Neuronal stem cell (in vitro differentiated cells): ENCODE data around the gene MAMLD1.

Experiments used
- DNase-seq: peaks from one replicate; pipeline ENCODE4 v3.0.0-alpha.2; 2013; ENCODE audit warnings: low spot score
- H2AFZ ChIP-seq: one replicate; pipeline ENCODE4 v1.6.1; 2013; ENCODE audit warnings: mild to moderate bottlenecking, low read length, inconsistent platforms
- H2AK5ac ChIP-seq: 2 replicates; pipeline ENCODE4 v1.6.1; 2013; ENCODE audit warnings: low read depth, mild to moderate bottlenecking, inconsistent platforms, low read length, moderate library complexity, mixed read lengths
- H2BK120ac ChIP-seq: 2 replicates; pipeline ENCODE4 v1.6.1; 2013; ENCODE audit warnings: low read depth, mild to moderate bottlenecking, inconsistent platforms, low read length, moderate library complexity, mixed read lengths
- H2BK12ac ChIP-seq: one replicate; pipeline ENCODE4 v1.6.1; 2013; ENCODE audit warnings: low read length, inconsistent platforms
- H2BK15ac ChIP-seq: 2 replicates; pipeline ENCODE4 v1.6.1; 2013; ENCODE audit warnings: mild to moderate bottlenecking, low read length, inconsistent platforms, mixed read lengths
- H2BK5ac ChIP-seq: one replicate; pipeline ENCODE4 v1.6.1; 2013; ENCODE audit warnings: inconsistent platforms, mild to moderate bottlenecking, low read length, moderate library complexity
- H3K14ac ChIP-seq: one replicate; pipeline ENCODE4 v1.6.1; 2013; ENCODE audit warnings: low read length, inconsistent platforms
- H3K18ac ChIP-seq: 2 replicates; pipeline ENCODE4 v1.6.1; 2013; ENCODE audit warnings: low read length, inconsistent platforms
- H3K23ac ChIP-seq: 2 replicates; pipeline ENCODE4 v1.6.1; 2013; ENCODE audit warnings: low read depth, mild to moderate bottlenecking, mixed read lengths, low read length, inconsistent platforms; ENCODE audit not compliant: poor library complexity
- H3K27ac ChIP-seq: replicated peaks from 3 replicates; pipeline ENCODE4 v1.5.1; 2013; ENCODE audit warnings: low read length, inconsistent platforms
- H3K27me3 ChIP-seq, 3 experiments: 2 replicates each; pipeline ENCODE4 v1.6.1; 2013; ENCODE audit warnings: low read length in 3 of 3, mild to moderate bottlenecking in 2 of 3, inconsistent platforms in 1 of 3, low read depth in 1 of 3, mixed read lengths in 1 of 3, moderate library complexity in 1 of 3; ENCODE audit not compliant: control insufficient read depth in 3 of 3, insufficient read depth in 3 of 3
- H3K36me3 ChIP-seq, 2 donors: replicated peaks in 1 of 2; 2 replicates each; pipeline ENCODE4 v1.6.1; 2013; ENCODE audit warnings: low read length in 2 of 2; ENCODE audit not compliant: control insufficient read depth in 2 of 2, insufficient read depth in 2 of 2
- H3K4ac ChIP-seq: 2 replicates; pipeline ENCODE4 v1.6.1; 2013; ENCODE audit warnings: inconsistent platforms, mild to moderate bottlenecking, low read length, moderate library complexity
- H3K4me1 ChIP-seq, 2 donors: 1 replicate in 1 of 2; 2 replicates in 1 of 2; pipeline ENCODE4 v1.6.1; 2013; ENCODE audit warnings: low read length in 2 of 2, low read depth in 1 of 2; ENCODE audit not compliant: control insufficient read depth in 2 of 2, insufficient read depth in 1 of 2
- H3K4me2 ChIP-seq: one replicate; pipeline ENCODE4 v1.6.1; 2013; ENCODE audit warnings: mild to moderate bottlenecking, low read length, inconsistent platforms; ENCODE audit not compliant: insufficient read depth, poor library complexity, severe bottlenecking
- H3K4me3 ChIP-seq, 2 donors: 2 replicates each; pipeline ENCODE4 v1.5.1; 2013; ENCODE audit warnings: low read length in 2 of 2, mild to moderate bottlenecking in 2 of 2, inconsistent platforms in 1 of 2, moderate library complexity in 1 of 2
- H3K79me1 ChIP-seq: one replicate; pipeline ENCODE4 v1.6.1; 2013; ENCODE audit warnings: low read depth, mild to moderate bottlenecking, inconsistent platforms, low read length, moderate library complexity
- H3K9ac ChIP-seq: one replicate; pipeline ENCODE4 v1.6.1; 2013; ENCODE audit warnings: mild to moderate bottlenecking, low read depth, low read length, inconsistent platforms; ENCODE audit not compliant: poor library complexity
- H3K9me3 ChIP-seq, 2 donors: replicated peaks in 1 of 2; 2 replicates each; pipeline versions ENCODE3 to v1.6.1; 2013; ENCODE audit warnings: low read length in 2 of 2, mild to moderate bottlenecking in 2 of 2, inconsistent platforms in 1 of 2, low read depth in 1 of 2, mixed read lengths in 1 of 2, moderate library complexity in 1 of 2; ENCODE audit not compliant: control insufficient read depth in 2 of 2, insufficient read depth in 1 of 2
- H4K8ac ChIP-seq: one replicate; pipeline ENCODE4 v1.6.1; 2013; ENCODE audit warnings: low read depth, mild to moderate bottlenecking, inconsistent platforms, low read length, moderate library complexity
- H4K91ac ChIP-seq: one replicate; pipeline ENCODE4 v1.6.1; 2013; ENCODE audit warnings: low read length, low read depth, mild to moderate bottlenecking, inconsistent platforms; ENCODE audit not compliant: poor library complexity
- whole genome bisulfite sequencing, 2 donors: extraction: QIAGEN DNeasy Blood & Tissue Kit; methylation state at CpG; one replicate each; pipeline ENCODE4 v1.1.7; 2013; ENCODE audit warnings: missing lambda C conversion rate in 2 of 2, mixed read lengths in 1 of 2; ENCODE audit not compliant: insufficient read length in 2 of 2, insufficient replicate concordance in 1 of 2; ENCODE audit errors: extremely low coverage in 2 of 2; 5-methylcytosine and 5-hydroxymethylcytosine counted together

Gene MAMLD1

DNA sequence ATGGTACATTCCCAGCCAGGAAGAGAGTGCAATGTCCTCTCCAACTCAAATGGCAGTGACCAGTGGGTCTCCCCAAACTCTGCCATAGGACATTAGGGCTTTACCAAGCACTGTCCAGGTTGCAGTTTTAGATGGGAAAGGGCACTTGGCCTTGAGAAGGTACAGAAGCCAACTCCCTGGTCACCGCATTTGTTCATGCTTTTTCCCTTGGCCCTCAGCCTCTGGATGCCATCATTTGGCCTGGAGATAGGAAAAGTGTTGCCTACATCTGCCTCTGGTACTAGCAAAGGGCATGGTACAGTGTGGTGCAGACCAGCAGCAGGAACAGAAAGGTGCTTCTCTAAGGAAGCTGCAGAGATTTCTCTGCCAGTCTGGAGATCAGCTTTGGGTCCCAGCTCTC is 93.8 kb downstream of the MAMLD1 start:
- Histone ChIP-seq H3K27me3 (no peaks in the 10 kb centered on the region), H2BK120ac (no peak overlapping the region), H3K4me1 (no peaks in the 10 kb centered on the region), H3K14ac (peak overlapping the region; percentile 6), H2AFZ (no peak overlapping the region), H2BK5ac (no peak overlapping the region), H3K4me3 (no peak overlapping the region), H3K4ac (no peak overlapping the region), H3K18ac (no peak overlapping the region), H3K4me2 (no peak overlapping the region), H3K36me3 (no peaks in the 10 kb centered on the region), H2BK12ac (no peak overlapping the region), H3K9ac (no peak overlapping the region), H3K9me3 (no peaks in the 10 kb centered on the region), H3K79me1 (no peaks in the 10 kb centered on the region), H3K23ac (no peak overlapping the region), H3K27ac (no peak overlapping the region), H2AK5ac (no peak overlapping the region), H4K8ac (no peak overlapping the region), H2BK15ac (no peak overlapping the region), H4K91ac (no peak overlapping the region)
- no CpG with 5 or more reads among the region's 1 CpG for WGBS, 2 donors
- no peak for DNase-seq

DNA sequence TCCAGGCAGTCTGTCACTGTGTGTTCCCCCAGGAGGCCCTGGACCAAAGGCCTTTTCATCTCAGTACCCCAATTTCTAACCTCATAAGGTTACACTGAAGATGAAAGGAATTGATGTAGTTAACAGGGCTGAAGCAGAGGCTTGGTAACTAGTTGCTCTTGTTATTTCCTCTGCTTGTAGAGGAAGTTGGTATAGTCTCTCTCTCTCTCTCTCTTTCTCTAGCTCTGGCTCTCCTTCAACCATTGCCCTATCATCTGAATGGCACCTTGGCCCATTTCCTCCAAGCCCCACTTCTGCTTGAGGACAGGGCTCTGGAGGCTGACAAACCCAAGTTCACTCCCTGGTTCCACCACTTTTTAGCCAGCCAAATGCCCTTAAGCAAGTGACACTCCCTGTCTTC is 96.1 kb downstream of the MAMLD1 start:
- H2AK5ac ChIP-seq = no peak overlapping the region
- no peaks in the 10 kb centered on the region for H3K9me3 ChIP-seq
- no peak overlapping the region for H4K8ac ChIP-seq
- no peak overlapping the region for H2AFZ ChIP-seq
- no peak for DNase-seq
- H3K14ac ChIP-seq = no peak overlapping the region
- no peak overlapping the region for H3K9ac ChIP-seq
- H3K27ac ChIP-seq = no peak overlapping the region
- H2BK5ac ChIP-seq = no peak overlapping the region
- no peaks in the 10 kb centered on the region for H3K27me3 ChIP-seq
- H4K91ac ChIP-seq = no peak overlapping the region
- no peak overlapping the region for H3K18ac ChIP-seq
- no peak overlapping the region for H2BK120ac ChIP-seq
- H3K4me3 ChIP-seq = no peak overlapping the region
- H3K4me2 ChIP-seq = no peak overlapping the region
- H3K23ac ChIP-seq = no peak overlapping the region
- H3K36me3 ChIP-seq = no peaks in the 10 kb centered on the region
- no peak overlapping the region for H2BK15ac ChIP-seq
- no peaks in the 10 kb centered on the region for H3K4me1 ChIP-seq
- H2BK12ac ChIP-seq = no peak overlapping the region
- no peak overlapping the region for H3K4ac ChIP-seq
- H3K79me1 ChIP-seq = no peaks in the 10 kb centered on the region

DNA sequence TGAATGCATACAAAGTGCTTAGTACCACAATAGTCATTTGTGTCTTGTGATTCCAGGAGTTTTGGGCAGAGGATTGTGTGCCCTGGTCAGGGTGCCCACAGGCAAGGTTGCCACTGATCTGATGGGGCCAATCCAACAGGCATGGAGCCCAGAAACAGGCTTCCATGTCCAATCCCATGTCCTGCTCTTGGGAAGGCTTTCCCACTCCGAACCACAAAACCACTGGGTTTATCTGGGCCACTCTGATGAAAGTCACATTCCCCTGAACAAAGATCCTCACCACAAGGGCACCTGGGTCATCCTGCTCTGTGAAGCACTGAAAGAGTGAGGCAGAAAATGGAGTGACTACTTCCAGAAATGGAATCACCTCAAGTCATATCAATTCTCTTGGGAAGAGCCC is 96.9 kb downstream of the MAMLD1 start:
- H3K14ac ChIP-seq = no peak overlapping the region
- H3K36me3 ChIP-seq = no peaks in the 10 kb centered on the region
- H3K9ac ChIP-seq = no peak overlapping the region
- H3K4me1 ChIP-seq = no peaks in the 10 kb centered on the region
- H3K4ac ChIP-seq = no peak overlapping the region
- H3K79me1 ChIP-seq = no peaks in the 10 kb centered on the region
- no peak overlapping the region for H3K23ac ChIP-seq
- no peak overlapping the region for H3K4me3 ChIP-seq
- no peak for DNase-seq
- no peak overlapping the region for H2BK120ac ChIP-seq
- H3K27me3 ChIP-seq = no peaks in the 10 kb centered on the region
- H3K9me3 ChIP-seq = no peaks in the 10 kb centered on the region
- H2BK15ac ChIP-seq = no peak overlapping the region
- H2BK12ac ChIP-seq = no peak overlapping the region
- no peak overlapping the region for H3K18ac ChIP-seq
- H2AK5ac ChIP-seq = no peak overlapping the region
- no peak overlapping the region for H3K4me2 ChIP-seq
- no CpG with 5 or more reads among the region's 1 CpG for WGBS, 2 donors
- no peak overlapping the region for H3K27ac ChIP-seq
- H4K91ac ChIP-seq = no peak overlapping the region
- no peak overlapping the region for H2AFZ ChIP-seq
- no peak overlapping the region for H4K8ac ChIP-seq
- no peak overlapping the region for H2BK5ac ChIP-seq

DNA sequence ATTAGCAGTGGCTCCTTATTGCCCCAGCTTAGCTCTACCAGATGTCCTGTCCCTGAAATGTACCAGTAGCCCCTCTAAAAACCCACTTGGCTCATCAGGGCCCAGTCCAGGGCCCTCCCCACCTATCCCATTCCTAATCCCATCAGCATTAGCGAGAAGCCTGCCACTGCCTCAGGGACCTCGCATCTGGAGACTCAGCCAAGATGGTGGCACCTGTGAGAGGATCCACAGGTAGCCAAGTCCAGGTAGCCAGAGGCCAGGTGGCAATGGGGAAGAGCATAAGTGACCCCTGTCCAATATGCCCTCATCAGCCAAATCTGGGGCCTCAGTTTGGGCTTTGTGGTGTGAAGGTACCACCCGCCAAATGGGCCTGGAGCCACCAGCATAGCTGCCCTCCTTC is 97.7 kb downstream of the MAMLD1 start:
- Histone ChIP-seq H3K9ac (no peak overlapping the region), H3K27ac (no peak overlapping the region), H3K4me2 (no peak overlapping the region), H2BK120ac (no peak overlapping the region), H3K23ac (no peak overlapping the region), H2AK5ac (no peak overlapping the region), H2BK12ac (no peak overlapping the region), H4K8ac (no peak overlapping the region), H2AFZ (no peak overlapping the region), H3K4ac (no peak overlapping the region), H2BK5ac (no peak overlapping the region), H3K9me3 (no peaks in the 10 kb centered on the region), H3K27me3 (no peaks in the 10 kb centered on the region), H4K91ac (no peak overlapping the region), H2BK15ac (no peak overlapping the region), H3K36me3 (no peaks in the 10 kb centered on the region), H3K18ac (no peak overlapping the region), H3K4me1 (peaks cover under 1 to 3% of the 10 kb centered on the region in 2 donors), H3K14ac (no peak overlapping the region), H3K4me3 (no peak overlapping the region), H3K79me1 (no peaks in the 10 kb centered on the region)
- DNase-seq = no peak
- WGBS, 2 donors = no CpG with 5 or more reads among the region's 3 CpGs
